ENCODE data around the gene RUBCN. TPM values are rescaled to one million over a fixed set of nuclear protein-coding genes. Genes with fewer than 3 reads are reported as not detected.

The RUBCN gene
- total and polyA plus RNA-seq, 2 of the 13 experiments (the other 11 are each of a cell fraction or from before 2014, with no cell fraction given), result 5.2 to 8.1 TPM

GRCh38 chr3:197761784-197762183 is 25.1 kb upstream of the RUBCN start (continued):
- TF ChIP-seq ZMYM2 (CRISPR knock-in tag; IDR thresholded peaks at IDR 0.05) (0 out of 2 replicates have a peak, but pooled peaks have one; percentile 61), GABPA (IDR thresholded peaks at IDR 0.05; ENCODE audit: low read depth, low read length) (no peak), GABPA (CRISPR knock-in tag; IDR thresholded peaks at IDR 0.05; ENCODE audit: low read depth) (0 out of 2 replicates have a peak, but pooled peaks have one; percentile 11), HNF4G (IDR thresholded peaks at IDR 0.05; ENCODE audit: borderline replicate concordance, low read depth, low read length) (peak; percentile 54), HNF4G (CRISPR knock-in tag; IDR thresholded peaks at IDR 0.05; ENCODE audit: borderline replicate concordance, low read depth) (no peak)

- intact Hi-C loops (cut with micrococcal nuclease; ENCODE audit: unreplicated experiment), result no loop called here
- ATAC-seq (no peak), DNase-seq (ENCODE audit: low spot score) (no peak), FAIRE-seq (no peak)
- Histone ChIP-seq H3K27ac (ENCODE audit: extremely low read length, insufficient read depth, low read length) (no peak overlapping the region), H3K4me3 (replicated peaks in 1 of 3; ENCODE audit: insufficient read depth in 1 of 3, low read depth in 2 of 3, low read length in 3 of 3) (no peak overlapping the region), H3K27me3 (ENCODE audit: control insufficient read depth in 1 of 2, insufficient read depth in 2 of 2, low read length in 2 of 2) (no peaks in the 10 kb centered on the region), H3K79me2 (ENCODE audit: insufficient read depth, low read length) (peaks cover 17% of the 10 kb centered on the region), H3K9ac (ENCODE audit: insufficient read depth, low read depth, low read length) (no peak overlapping the region), H3K4me1 (ENCODE audit: insufficient read depth, low read length) (peaks cover 14% of the 10 kb centered on the region), H4K20me1 (ENCODE audit: insufficient read depth, low read length) (no peaks in the 10 kb centered on the region), H3K9me3 (ENCODE audit: low read length) (no peaks in the 10 kb centered on the region), H3K36me3 (replicated peaks in 1 of 2; ENCODE audit: control insufficient read depth in 1 of 2, insufficient read depth in 2 of 2, low read length in 2 of 2) (peaks cover 0 to 8% of the 10 kb centered on the region in 2 experiments; a peak in 2 of 5 replicates), H3K4me2 (ENCODE audit: low read depth, low read length) (no peak overlapping the region), H2AFZ (ENCODE audit: low read length) (no peak overlapping the region)
- POLR2A ChIA-PET, result no interaction called here
- no TSS peak for BruUV-seq (replicated peaks)
- CTCF ChIA-PET (ENCODE audit: low intra/inter-chr PET ratio, low total read pairs), result no interaction called here
- in situ Hi-C loops (cut with HindIII; ENCODE audit: extremely low pct_ligation_motif_present, low pct_unique_long_range_greater_than_20kb), result no loop called here
- 93% methylated on average over 4 of the region's 4 CpGs for WGBS (ENCODE audit: low lambda C conversion rate)
- TF ChIP-seq ZNF362 (CRISPR knock-in tag; IDR thresholded peaks at IDR 0.05; ENCODE audit: borderline replicate concordance), result no peak
- no peak for TF ChIP-seq DBP (CRISPR knock-in tag; IDR thresholded peaks at IDR 0.05; ENCODE audit: not compliant biosample characterization)
- TF ChIP-seq HOXD1 (CRISPR knock-in tag; IDR thresholded peaks at IDR 0.05), result no peak
- no peak for TF ChIP-seq NFIB (CRISPR knock-in tag; IDR thresholded peaks at IDR 0.05; ENCODE audit: borderline replicate concordance)
- no peak for TF ChIP-seq ZNF576 (CRISPR knock-in tag; IDR thresholded peaks at IDR 0.05)
- TF ChIP-seq U2AF1 (optimal IDR thresholded peaks at IDR 0.05; ENCODE audit: low read depth, low read length), result no peak
- TF ChIP-seq BCLAF1 (IDR thresholded peaks at IDR 0.05), result no peak
- no peak for TF ChIP-seq ZNF777 (CRISPR knock-in tag; IDR thresholded peaks at IDR 0.05)
- no peak for TF ChIP-seq LBX2 (CRISPR knock-in tag; IDR thresholded peaks at IDR 0.05; ENCODE audit: borderline replicate concordance)
- no peak for TF ChIP-seq TCF7L2 (IDR thresholded peaks at IDR 0.05; ENCODE audit: low read depth, low read length)
- TF ChIP-seq ESRRA (CRISPR knock-in tag; IDR thresholded peaks at IDR 0.05; ENCODE audit: low read depth), result no peak
- TF ChIP-seq ATF3 (CRISPR knock-in tag; IDR thresholded peaks at IDR 0.05), result no peak
- no peak for TF ChIP-seq POGZ (CRISPR knock-in tag; IDR thresholded peaks at IDR 0.05)
- TF ChIP-seq IRF2 (CRISPR knock-in tag; IDR thresholded peaks at IDR 0.05), result no peak
Observed at GRCh38 chr3:197758512-197758911, 21.8 kb upstream of the RUBCN start.
